Raji (cell line): ENCODE data around the gene ST8SIA6.

Experiments
- POLR2A ChIP-seq: IDR thresholded peaks from 2 replicates; pipeline ENCODE4 v1.6.1; 2011; ENCODE audit warnings: low read depth, low read length, control low read depth; ENCODE audit not compliant: insufficient read depth

ST8SIA6 gene

GRCh38 chr10:17383801-17384555 is 70.4 kb downstream of the ST8SIA6 start:
- TF ChIP-seq POLR2A, result no peak

GRCh38 chr10:17381502-17382142 is 72.8 kb downstream of the ST8SIA6 start:
- no peak for TF ChIP-seq POLR2A

- no peak for TF ChIP-seq POLR2A
Observed at GRCh38 chr10:17380888-17381287, 73.5 kb downstream of the ST8SIA6 start.

DNA sequence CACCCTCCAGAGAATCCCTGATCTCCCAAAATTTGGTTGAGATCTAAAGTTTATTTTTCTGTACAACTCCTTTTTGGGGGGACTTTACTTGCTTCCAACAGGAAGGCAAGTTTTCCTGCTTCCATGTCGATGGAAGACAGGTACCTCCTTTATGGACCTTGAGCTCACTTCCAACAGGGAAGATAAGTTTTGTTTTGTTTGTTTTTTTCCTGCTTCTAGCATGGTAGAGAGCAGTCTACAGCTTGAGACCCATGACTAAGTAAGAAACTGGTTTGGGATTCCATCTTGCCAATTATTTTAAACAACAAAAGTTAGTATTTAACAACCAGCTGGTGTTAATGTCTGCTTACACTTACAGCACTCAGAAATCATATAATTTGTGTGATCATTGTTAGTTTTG is 74.4 kb downstream of the ST8SIA6 start:
- TF ChIP-seq POLR2A, result no peak

GRCh38 chr10:17379151-17379690 is 75.2 kb downstream of the ST8SIA6 start:
- TF ChIP-seq POLR2A, result no peak

- TF ChIP-seq POLR2A, result no peak
Observed at GRCh38 chr10:17375936-17376584, 78.3 kb downstream of the ST8SIA6 start.

GRCh38 chr10:17368708-17369272 is 85.6 kb downstream of the ST8SIA6 start:
- no peak for TF ChIP-seq POLR2A

DNA sequence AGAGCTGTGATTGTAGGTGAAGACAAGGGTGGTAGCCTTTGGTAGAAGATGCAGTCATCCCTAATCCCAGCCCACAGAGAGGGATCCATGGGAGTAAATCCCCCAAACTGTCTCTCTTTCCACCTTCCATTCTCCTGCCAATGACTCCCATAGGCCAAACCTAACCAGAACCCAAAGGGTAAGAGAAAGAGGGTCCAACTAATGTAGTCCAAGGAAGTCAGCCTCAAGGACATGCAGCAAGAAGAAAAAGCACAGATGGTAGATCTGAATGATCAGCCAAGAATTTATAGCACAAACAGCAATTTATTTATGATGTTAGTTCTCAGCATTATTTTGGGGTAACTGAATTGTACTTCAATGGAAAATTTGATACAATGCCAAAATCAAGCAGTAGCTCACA is 87.7 kb downstream of the ST8SIA6 start:
- no peak for TF ChIP-seq POLR2A

GRCh38 chr10:17365402-17365801 is 89.0 kb downstream of the ST8SIA6 start:
- no peak for TF ChIP-seq POLR2A

DNA sequence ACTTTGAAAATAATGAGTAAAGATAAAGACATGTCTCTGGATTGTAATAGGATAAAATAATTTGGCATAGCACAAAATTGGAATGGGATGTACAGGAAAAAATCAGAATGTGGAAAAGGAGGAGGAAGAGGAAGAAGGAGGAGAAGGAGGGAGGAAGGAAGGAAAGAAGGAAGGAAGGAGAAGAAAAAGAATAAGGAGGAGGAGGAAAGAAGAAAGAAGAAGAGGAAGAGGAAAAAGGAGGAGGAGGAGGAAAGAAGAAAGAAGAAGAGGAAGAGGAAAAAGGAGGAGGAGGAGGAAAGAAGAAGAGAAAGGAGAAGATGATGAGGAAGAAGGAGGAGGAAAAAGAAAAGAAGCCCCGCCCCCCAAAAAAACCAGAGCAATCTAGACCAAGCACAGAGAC is 95.9 kb downstream of the ST8SIA6 start:
- no peak for TF ChIP-seq POLR2A

DNA sequence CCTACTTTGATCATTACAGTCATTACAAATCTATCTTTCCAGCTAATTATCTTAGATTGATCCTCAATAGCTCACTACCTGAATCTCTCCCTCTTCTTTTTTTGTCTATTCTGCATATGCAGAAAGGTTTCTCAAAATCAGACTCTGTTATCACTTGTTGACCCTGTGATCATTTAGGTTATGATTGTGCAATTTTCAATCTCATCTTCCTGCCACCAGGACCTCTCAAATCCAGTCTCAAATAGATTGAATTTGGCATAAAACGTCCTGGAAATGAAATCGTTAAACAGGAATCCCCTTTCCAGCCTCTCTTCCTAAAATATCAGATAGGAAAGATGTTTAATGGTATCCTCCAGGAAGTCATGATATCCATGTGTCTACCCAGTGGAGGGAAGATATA is 96.6 kb downstream of the ST8SIA6 start:
- no peak for TF ChIP-seq POLR2A

DNA sequence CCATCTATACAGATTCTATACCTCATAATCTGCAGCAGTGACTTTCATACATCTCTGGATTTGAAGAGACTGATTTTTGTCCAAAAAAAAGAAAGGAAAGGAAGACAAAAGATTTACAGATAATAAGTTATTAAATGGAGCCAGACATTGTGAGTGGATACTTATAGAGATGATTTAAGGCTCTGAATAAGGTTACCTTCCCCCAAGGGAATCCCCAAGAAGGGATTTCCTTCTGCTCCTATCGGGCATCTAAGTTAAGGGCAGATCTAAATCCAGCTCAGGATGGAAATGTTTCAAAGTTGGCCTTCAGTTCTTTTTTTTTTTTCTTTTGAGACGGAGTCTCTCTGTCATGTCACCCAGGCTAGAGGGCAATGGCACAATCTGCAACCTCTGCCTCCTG is 97.6 kb downstream of the ST8SIA6 start:
- no peak for TF ChIP-seq POLR2A

DNA sequence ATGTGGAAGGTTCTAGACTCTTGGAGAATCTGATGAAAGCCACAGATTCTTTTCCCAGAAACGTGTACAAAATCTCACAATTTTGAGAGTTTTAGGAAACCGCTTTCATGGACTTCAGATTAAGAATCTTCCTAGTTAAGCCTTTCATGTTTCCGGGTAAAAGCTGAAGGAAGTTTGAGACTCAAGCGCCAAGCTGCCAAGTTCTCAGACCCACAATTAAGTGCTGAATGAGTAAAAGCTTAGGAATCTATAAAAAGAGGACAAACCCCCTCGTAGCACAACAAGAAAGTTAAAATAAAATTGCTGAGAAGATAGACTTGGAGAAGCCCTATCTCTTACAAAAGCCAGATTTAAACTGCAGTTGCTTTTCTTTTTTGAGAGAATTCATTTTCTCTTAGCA is 99.6 kb downstream of the ST8SIA6 start:
- no peak for TF ChIP-seq POLR2A

DNA sequence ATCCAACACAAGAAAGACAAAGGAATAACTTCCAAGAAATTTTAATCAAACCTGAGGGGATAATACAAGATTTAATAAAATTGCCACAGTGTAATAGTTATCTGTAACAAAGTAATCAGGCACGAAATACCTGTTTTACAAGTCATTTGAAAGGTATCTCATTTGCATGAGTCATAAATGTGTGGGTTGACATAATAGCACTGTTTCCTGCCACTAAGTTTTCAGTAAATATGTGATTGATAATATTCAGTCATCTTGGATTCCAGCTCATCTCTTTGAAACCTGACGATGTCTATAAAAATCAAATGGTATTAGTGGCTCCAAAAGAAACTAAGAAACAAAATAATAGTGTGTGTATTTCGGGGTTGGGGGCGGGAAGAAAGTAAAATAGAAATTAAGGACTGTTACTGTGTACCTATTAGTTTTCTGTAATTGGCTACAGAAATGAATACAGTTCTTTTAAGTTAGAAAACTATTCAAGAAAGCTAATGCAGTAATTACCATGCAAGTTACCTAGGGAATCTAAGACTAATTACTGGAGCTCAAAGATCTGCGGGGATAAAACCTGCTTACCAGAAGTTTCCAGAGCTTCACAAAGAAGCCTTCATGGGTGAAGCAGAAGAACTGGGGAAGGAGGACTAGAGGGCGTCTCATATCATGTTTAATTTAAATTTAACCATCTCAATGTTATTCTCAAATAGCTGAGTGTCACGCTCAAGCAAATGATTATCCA is 100.7 kb downstream of the ST8SIA6 start:
- TF ChIP-seq POLR2A, result no peak

GRCh38 chr10:17352583-17352982 is 101.8 kb downstream of the ST8SIA6 start:
- TF ChIP-seq POLR2A, result no peak
